ENCODE data around the gene CDK14.

The CDK14 gene

GRCh38 chr7:91185771-91186170 is 589.6 kb downstream of the CDK14 start:
- TF ChIP-seq CTCF (IDR thresholded peaks at IDR 0.05): no peak

GRCh38 chr7:91187061-91187460 is 590.9 kb downstream of the CDK14 start:
- TF ChIP-seq CTCF (IDR thresholded peaks at IDR 0.05): no peak

- TF ChIP-seq CTCF (IDR thresholded peaks at IDR 0.05): no peak
These were observed 595.6 kb downstream of the CDK14 start for GRCh38 chr7:91191771-91192170.

GRCh38 chr7:91193141-91193540 is 597.0 kb downstream of the CDK14 start:
- no peak for TF ChIP-seq CTCF (IDR thresholded peaks at IDR 0.05)

GRCh38 chr7:91194841-91195240 is 598.7 kb downstream of the CDK14 start:
- TF ChIP-seq CTCF (IDR thresholded peaks at IDR 0.05): no peak

GRCh38 chr7:91196058-91196457 is 599.9 kb downstream of the CDK14 start:
- no peak for TF ChIP-seq CTCF (IDR thresholded peaks at IDR 0.05)

- no peak for TF ChIP-seq CTCF (IDR thresholded peaks at IDR 0.05)
These were observed 602.2 kb downstream of the CDK14 start for GRCh38 chr7:91198371-91198770.

- TF ChIP-seq CTCF (IDR thresholded peaks at IDR 0.05): no peak
These were observed 603.5 kb downstream of the CDK14 start for GRCh38 chr7:91199601-91200000.

All from LNCAP (cell line).